ENCODE data around the gene DMXL1.

The DMXL1 gene

DNA sequence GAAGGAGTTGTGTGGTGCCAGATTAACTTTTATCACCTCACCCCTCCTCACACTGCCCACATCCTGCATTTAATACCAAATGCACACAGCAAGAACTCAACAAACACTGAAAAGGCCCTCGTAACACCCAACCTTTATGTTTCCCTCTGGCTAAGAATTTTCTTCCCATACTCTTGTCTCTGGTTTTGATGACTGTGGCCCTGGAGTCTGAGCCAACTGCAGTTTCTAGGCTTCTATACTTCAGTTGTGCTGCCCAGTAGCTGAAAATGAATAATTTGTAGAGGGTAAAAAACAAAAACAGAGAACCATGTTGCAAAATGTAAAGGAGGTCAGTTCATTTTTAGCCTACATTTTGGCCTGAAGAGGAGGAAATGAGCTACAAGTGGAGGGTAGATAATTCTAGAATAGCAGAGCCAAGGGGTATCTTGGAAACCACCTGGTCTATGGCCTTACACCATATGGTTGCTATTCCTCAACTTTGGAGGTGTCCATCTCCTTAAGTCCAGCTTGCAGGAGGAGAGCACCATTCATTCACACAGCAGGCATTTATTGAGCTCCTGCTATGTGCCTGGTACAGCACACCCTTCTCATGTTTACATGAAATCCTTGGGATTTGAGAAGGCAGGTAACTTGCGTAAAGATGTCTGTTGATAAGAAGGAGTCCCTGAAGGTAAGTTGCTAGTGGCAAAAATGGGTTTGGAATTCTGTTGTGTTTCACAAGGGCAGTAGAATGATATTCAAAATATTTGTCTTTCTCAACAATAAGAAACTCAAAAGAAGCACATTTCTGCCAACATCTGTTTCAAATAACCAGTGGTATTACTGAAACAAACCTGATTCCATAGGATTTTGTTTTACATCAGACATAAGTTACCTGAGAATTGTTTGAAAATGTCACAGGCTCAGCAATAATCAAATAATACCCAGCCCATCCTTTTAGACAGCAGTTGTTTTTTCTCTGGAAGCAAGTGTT lies 201.2 kb downstream of the DMXL1 start:
- peak; percentile 34 for DNase-seq

DNA sequence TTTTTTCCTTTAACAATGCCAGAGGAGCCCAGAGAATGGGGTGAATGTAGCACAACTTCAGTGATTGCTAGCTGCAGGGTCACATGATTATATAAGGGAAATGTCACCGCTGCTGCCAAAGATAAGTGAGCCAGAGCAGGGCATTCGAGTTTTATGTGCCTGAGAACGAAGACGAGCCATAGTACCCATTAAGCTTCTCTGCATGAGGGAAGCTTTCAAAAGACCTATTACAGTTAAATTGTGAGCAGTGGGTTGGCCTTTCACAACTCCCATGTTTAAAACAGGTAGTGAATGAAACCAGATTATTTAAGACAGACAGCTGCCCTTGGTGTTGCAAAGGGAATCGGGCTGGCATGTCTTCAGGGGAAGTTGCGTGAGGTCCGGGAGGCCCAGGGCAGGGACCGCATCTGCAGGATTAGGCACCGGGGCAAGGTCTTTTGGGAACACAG lies 202.5 kb downstream of the DMXL1 start:
- peak; percentile 50 for DNase-seq

- DNase-seq, result no peak
Measured at GRCh38 chr5:119274030-119274766, 203.3 kb downstream of the DMXL1 start.

- peak; percentile 49 for DNase-seq
Measured at GRCh38 chr5:119274767-119275130, 203.9 kb downstream of the DMXL1 start.

DNA sequence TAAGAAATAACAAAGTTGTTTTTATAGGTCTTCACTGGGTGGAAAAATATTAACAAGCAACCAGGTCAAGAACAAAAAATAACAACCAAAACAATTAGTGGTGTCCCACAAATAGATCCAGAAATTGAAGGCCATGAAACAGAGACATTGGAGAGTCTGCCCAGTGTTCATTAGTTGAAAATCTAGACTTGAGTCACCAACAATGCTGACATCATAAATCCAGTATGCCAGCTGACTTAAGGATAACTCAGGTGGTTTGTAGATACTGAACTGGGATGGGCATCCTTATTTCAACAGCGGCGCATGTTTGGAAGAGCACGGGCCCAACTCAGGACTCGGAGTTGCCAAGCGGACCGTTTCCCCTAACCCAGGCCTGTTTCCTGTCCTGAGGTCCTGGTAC lies 204.3 kb downstream of the DMXL1 start:
- no peak for DNase-seq

DNA sequence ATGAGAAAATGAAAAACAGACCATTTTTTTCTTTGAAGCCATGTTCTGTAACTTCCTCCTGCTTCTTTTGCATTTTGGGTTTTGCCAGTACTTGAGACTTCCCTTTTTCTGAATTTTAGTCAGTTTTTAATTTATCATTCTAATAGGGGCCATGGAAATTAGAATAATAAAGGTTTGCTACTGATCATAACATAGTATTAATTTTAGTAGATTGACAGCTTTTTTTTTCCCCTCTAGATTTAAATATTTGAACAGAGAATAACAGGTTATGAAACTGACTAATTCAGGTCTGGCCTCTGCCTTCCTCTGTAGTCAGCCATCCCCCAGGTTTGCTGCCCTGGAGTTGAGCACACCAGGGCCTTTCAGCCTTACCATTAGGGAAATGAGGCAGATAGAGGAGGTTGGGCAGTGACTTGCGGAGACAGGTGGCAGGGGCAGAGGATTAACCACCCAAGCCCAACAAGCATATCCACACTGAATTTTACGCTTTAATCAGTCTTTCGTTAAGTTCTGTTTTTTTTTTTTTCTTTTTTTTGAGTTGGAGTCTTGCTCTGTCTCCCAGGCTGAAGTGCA lies 204.8 kb downstream of the DMXL1 start:
- DNase-seq, result peak; percentile 50

DNA sequence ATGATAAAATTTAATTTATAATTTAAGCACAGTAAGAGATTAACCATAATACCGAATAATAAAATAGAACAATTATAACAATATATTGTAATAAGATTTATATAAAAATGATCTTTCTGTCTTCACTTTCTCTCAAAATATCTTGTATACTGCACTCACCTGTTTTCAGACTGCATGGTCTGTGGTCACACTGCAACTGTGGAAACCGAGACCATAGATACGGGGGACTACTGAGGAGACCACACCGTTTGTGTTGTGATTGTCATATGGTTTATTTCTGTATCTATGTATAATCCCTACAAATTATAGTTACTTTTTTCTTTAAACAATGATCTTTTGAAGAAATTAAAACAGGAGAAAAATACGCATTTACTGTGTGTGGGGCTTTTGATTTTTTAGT lies 206.1 kb downstream of the DMXL1 start:
- no peak for DNase-seq

- no peak for DNase-seq
Measured at GRCh38 chr5:119279093-119279492, 208.2 kb downstream of the DMXL1 start.

DNA sequence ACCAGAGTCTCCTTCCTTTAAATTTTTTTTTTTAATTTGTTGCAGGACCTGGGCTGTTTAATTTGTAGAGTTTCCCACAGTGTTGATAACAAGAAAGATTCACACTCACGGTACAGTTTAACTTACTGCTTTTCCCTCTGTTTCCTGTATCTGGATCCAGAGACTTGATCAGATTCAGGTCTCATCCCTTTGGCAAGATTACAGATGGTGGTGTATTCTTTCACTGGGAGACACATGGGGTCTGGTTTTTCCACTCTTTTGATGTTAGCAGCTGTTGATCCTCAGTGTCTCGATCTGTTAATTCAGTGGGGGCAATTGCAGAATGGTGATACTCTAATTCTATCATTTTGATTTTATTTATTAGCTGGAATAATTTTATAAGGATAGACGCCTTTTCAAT lies 209.5 kb downstream of the DMXL1 start:
- no peak for DNase-seq

DNA sequence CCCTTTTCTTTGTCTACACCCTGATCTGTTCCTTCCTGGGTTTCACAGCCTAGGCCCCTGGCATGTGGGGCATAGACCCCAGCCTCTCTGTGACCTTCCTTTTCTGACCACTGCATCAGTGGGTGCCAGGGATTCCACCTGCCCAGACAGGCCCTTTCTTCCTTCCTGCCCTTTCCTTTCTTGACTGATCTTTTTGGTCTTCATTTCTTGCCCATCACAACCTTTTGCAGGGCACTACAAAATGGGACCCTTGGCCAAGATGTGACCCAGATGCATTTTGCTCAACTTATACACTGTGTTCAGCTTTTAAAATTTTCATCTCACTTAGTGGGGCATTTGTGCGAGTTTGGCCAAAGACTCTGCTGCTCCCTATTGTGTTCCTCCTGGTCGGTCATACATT lies 211.7 kb downstream of the DMXL1 start:
- DNase-seq, result no peak

DNA sequence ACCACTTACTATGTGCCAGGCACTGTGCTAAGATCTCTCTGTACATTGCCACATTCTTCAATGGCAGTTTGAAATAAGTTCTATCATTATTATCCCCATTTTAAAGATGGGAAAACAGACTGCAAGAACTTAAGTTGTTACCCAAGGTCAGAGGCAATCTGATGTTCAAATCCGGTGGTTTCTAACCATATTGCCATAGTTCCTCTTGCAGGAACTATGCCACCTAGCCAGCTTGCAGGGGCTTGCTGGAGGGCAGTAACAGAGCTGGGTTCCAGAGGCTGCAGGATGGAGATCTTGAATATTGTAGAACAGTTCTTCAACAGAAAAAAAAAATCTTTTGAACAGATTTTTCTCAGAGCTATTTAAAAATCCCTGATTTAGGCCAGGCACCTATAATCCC lies 213.1 kb downstream of the DMXL1 start:
- no peak for DNase-seq

DNA sequence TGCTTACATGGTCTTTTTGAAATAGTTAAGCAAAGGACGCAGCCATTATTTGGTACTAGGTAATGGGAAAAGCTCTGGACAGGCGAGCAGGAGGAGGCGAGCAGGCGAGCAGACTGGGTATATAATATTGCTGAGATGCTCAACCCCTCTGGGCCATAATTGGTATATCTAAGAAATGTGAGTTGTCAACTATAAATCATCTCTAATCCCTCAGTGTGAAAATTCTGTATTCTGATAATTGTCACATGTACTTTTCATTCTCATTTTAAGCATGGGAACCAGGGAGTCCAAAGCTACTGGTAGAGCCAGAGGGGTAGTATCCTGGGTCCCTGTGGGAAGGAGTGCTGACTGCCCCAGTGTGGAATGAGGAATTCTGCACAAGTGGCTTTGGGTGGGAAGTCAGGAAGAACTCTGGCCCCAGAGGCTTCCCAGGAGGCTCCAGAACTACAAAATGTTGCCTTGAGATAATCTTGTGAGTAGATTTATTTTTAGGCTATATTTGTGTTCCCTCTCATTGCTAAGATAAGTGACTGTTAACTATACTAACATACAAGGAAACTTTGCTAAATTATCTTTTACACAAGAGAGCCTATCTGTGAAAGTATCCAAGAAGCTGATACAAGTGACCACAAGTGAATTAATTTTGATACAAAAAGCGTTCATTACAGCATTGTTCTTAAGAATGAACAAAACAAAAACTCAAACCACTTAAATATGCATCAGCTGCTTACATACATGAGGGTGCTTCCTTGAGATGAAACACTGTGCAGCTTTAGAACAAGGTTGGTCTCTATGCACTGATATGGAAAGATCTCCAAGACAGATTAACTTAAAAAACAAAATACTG lies 214.4 kb downstream of the DMXL1 start:
- DNase-seq, result no peak

GRCh38 chr5:119286511-119287488 lies 215.9 kb downstream of the DMXL1 start:
- peak; percentile 54 for DNase-seq

DNA sequence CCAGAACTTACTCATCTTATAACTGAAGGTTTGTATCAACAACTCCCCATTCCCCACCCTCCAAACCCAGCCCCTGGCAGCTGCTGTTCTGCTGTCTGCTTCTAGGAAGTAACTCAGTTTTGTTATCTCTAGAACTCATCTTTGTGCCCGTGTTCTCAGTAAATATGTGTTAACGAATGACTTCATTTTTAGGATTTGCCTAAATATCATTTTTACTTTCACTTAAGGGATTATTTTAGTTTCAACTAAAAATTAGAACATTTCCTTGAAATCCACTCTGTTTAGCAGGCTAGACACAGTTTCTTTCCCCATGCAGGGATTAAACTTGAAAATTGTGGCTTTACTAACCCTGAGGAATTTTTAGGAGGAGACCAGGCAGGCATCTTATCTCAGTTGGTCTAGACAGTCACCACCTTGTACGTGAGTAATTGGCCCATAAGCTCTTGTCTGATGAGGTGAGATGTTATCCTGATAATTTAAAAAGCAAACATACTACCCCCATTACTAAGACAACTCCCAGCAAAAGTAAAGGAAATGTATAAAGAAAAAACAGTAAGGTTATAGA lies 216.7 kb downstream of the DMXL1 start:
- peak; percentile 74 for DNase-seq

DNA sequence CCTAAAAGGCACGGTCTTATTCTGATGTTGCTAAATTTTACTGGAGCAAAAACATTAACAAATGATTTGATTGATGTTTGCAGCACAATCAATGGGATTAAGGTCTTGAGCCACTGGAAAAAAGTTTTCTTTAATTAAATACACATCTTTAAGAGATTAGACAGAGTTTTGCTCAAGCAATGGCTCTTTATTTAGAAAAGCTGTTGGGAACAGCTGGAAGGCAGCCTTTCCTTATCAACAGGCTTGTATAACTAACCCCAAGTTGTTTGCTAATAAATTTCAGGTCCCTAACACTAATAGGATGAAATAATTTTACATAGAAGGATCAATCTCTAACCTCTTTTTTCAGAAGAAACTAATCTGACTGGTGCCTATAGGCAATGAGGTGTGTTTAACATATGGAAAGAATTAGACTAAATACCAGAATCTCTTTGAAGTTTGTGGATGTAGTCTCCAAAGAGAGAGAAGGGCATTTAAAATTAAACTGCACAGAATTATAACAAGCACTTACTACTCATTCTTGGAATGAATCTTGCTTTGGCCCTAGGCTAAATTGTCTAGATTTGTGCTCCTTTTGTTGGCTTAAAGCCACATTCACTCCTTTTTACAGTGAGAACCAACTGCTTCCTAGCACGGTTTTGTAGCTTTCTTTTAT lies 217.6 kb downstream of the DMXL1 start:
- DNase-seq, result no peak

DNA sequence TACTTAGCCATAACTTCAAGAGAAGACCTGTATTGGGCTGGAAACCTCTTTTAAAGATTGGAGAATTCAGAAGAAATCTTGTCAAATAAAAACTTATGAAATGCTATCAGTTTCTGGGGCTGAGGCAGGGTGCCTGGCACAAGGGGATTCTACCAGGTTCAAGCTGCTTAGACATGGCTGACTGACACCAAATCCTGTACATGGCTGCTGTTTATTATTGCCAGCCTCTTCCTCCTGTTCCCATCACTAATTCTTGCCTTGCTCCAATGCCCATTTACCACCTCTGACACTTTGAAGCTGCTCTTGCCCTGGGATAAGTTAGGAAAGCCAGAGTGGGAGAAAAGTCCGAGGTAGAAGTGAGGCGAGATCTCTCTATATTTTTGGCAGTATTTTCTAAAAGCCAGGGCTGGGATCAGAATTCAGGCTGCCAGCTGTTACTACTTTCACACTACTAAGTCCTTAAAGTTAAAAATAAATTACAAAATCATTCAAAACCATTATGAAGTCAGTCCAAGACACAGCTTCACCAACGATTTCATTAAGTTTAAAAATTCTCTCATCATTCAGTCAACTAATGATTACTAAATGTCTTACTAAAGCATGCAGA lies 218.7 kb downstream of the DMXL1 start:
- DNase-seq, result no peak

DNA sequence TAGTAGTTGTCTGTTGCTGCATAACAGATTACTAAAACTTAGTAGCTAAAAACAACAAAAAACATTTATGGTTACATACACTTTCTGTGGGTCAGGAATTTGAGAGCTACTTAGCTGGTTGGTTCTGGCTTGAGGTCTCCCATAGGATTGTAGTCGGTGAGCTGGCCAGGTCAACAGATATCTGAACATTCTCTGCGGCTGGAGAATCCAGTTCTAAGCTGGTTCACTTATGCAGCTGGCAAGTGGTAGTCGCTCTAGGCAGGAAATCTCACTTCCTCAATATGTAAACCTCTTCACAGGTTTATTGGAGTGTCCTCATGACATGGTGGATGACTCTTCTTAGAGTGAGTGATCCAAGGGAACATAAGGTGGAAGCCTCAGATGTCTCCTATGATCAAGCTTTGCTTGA lies 219.3 kb downstream of the DMXL1 start:
- peak; percentile 28 for DNase-seq

GRCh38 chr5:119290607-119291006 lies 219.7 kb downstream of the DMXL1 start:
- no peak for DNase-seq

DNA sequence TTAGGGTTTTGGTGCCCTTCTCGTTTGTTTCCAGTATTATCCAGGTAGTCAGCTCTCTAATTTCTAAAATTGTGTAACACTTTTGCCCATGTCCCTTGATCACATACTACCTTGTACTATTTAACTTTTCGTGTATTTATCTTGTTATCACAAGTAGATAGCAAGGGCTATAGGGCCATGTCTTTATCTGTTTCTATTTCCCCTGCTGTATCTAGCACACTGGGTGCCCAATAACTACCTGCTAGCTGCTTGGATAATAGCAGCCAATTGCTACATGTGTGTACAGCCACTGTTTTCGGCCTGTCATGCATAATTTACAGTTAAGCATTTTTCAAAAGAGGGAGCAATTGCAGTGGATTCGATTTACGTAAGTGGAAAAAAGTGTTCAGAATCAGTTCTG lies 220.2 kb downstream of the DMXL1 start:
- DNase-seq, result no peak

DNA sequence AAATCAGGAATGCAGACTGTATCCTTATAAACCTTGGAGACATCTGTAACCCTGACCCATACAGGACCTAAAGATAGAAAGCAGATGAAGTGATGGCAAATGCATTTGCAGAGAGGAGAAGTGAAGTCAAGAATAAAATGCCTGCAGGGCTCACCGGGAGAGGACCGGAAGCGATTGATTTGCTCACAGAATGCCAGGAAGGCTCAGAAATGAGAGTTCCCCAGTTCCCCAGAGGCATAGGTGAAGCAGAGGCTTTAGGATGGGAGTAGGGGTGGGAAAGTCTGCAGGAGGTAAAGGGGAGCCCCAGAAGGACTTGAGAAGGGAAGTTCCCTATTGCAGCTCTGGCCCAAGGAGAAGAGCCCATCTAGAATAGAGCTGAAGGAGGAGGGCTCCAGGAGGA lies 221.0 kb downstream of the DMXL1 start:
- DNase-seq, result no peak
